K562 (cell line): ENCODE data around the gene TTC27. TPM values are rescaled to one million over a fixed set of nuclear protein-coding genes. Genes with fewer than 3 reads are reported as not detected.

Source experiments
- ATAC-seq: fragments of 200-7000 bp; cut with Tn5 transposase; 3 replicates; pipeline ENCODE4 v1.9.1; 2020; ENCODE audit warnings: moderate library complexity
- BruUV-seq: library from RNA; stranded (reverse); fragments of 400-500 nt; replicated peaks from 2 replicates; lab custom pipeline; 2021; lab: Mats Ljungman, UMichigan
- CTCF ChIA-PET: fragments of 300-600 bp; formaldehyde crosslinking; extraction: SDS; loops from one replicate; lab custom pipeline; 2021; ENCODE audit warnings: low intra/inter-chr PET ratio; lab: Yijun Ruan, JAX
- POLR2A ChIA-PET: fragments of 300-600, 350-650 bp; sonication (Branson Sonifier 250); formaldehyde crosslinking; extraction: SDS; loops from one replicate; lab custom pipeline; 2021; ENCODE audit warnings: antibody characterized with exemption, inconsistent platforms; lab: Yijun Ruan, JAX
- DNase-seq, 4 experiments: peaks; one replicate each; pipeline versions ENCODE4 v3.0.0 to v3.0.0-alpha.2; 2011 to 2018; ENCODE audit warnings: low spot score in 3 of 4, mixed read lengths in 3 of 4; ENCODE audit errors: extremely low read depth in 1 of 4
- FAIRE-seq: peaks from 2 replicates; lab custom pipeline; 2011; peaks lifted over from hg19 to GRCh38; lab: Jason Lieb, UNC
- H2AFZ ChIP-seq: 2 replicates; pipeline ENCODE4 v1.6.0; 2011; ENCODE audit warnings: low read depth, low read length, control low read depth, inconsistent platforms
- H3K27ac ChIP-seq: fragments of 200-600 bp; 3 replicates; pipeline ENCODE4 v1.8.0; 2011; ENCODE audit warnings: low read depth, mild to moderate bottlenecking, control low read depth, inconsistent platforms, low read length, moderate library complexity, mixed read lengths; ENCODE audit errors: extremely low read depth
- H3K27me3 ChIP-seq, 2 experiments: fragments of 300-600 bp in 1 of 2; 2 replicates in 1 of 2; 3 replicates in 1 of 2; pipeline versions ENCODE4 v1.6.0 to v1.8.0; 2011; ENCODE audit warnings: inconsistent platforms in 2 of 2, low read length in 2 of 2, mild to moderate bottlenecking in 1 of 2, mixed read lengths in 1 of 2, moderate library complexity in 1 of 2; ENCODE audit not compliant: control insufficient read depth in 2 of 2, insufficient read depth in 2 of 2
- H3K36me3 ChIP-seq: fragments of 300-600 bp; 3 replicates; pipeline ENCODE4 v1.8.0; 2011; ENCODE audit warnings: mild to moderate bottlenecking, low read length, inconsistent platforms; ENCODE audit not compliant: control insufficient read depth, insufficient read depth
- H3K4me1 ChIP-seq, 2 experiments: fragments of 200-600 bp in 1 of 2; replicated peaks in 1 of 2; 2 replicates in 1 of 2; 3 replicates in 1 of 2; pipeline versions ENCODE4 v1.5.1 to v1.8.0; 2011; ENCODE audit warnings: inconsistent platforms in 2 of 2, low read length in 2 of 2, mild to moderate bottlenecking in 1 of 2, mixed read lengths in 1 of 2, moderate library complexity in 1 of 2; ENCODE audit not compliant: control insufficient read depth in 2 of 2, insufficient read depth in 2 of 2
- H3K4me2 ChIP-seq: 2 replicates; pipeline ENCODE4 v1.6.1; 2011; ENCODE audit warnings: low read length, control low read depth, inconsistent platforms, mixed read lengths; ENCODE audit not compliant: insufficient read depth
- H3K4me3 ChIP-seq: fragments of 200-600 bp; sonication (generic), shearing (Covaris generic); 2 replicates; pipeline ENCODE4 v1.5.1; 2016; ENCODE audit warnings: control low read depth, inconsistent platforms
- H3K79me2 ChIP-seq: fragments of 200-600 bp; 3 replicates; pipeline ENCODE4 v1.8.0; 2011; ENCODE audit warnings: low read length, inconsistent platforms; ENCODE audit not compliant: control insufficient read depth, insufficient read depth
- H3K9ac ChIP-seq, 2 experiments: 2 replicates each; pipeline versions ENCODE4 v1.6.0 to v1.6.1; 2011; ENCODE audit warnings: low read depth in 2 of 2, low read length in 2 of 2, control low read depth in 1 of 2, inconsistent platforms in 1 of 2, mild to moderate bottlenecking in 1 of 2, mixed read lengths in 1 of 2; ENCODE audit not compliant: insufficient read depth in 1 of 2
- H3K9me1 ChIP-seq: one replicate; pipeline ENCODE4 v1.6.0; 2011; ENCODE audit warnings: inconsistent platforms, mild to moderate bottlenecking, low read length, moderate library complexity; ENCODE audit not compliant: control insufficient read depth, insufficient read depth
- H3K9me3 ChIP-seq: replicated peaks from 2 replicates; pipeline ENCODE4 v1.5.1; 2011; ENCODE audit warnings: low read depth, low read length, inconsistent platforms; ENCODE audit not compliant: control insufficient read depth, insufficient read depth
- H4K20me1 ChIP-seq: replicated peaks from 2 replicates; pipeline ENCODE4 v1.6.1; 2011; ENCODE audit warnings: low read length, inconsistent platforms, mixed read lengths; ENCODE audit not compliant: control insufficient read depth, insufficient read depth
- ARHGAP35 ChIP-seq: fragments of 450-650 bp; IDR thresholded peaks from 2 replicates; pipeline ENCODE4 v1.6.1; 2018; ENCODE audit not compliant: partially characterized antibody
- ATF7 ChIP-seq: fragments of 450-650 bp; IDR thresholded peaks from 2 replicates; pipeline ENCODE4 v1.7.1; 2014; ENCODE audit warnings: mild to moderate bottlenecking, moderate library complexity
- BCLAF1 ChIP-seq, 2 experiments: fragments of 450-650 bp in 1 of 2; IDR thresholded peaks; 2 replicates each; pipeline ENCODE4 v1.6.1; 2011 to 2017; ENCODE audit warnings: low read depth in 2 of 2, antibody characterized with exemption in 1 of 2, borderline replicate concordance in 1 of 2, low read length in 1 of 2, mild to moderate bottlenecking in 1 of 2, mixed read lengths in 1 of 2; ENCODE audit not compliant: control insufficient read depth in 1 of 2
- DIDO1 ChIP-seq: fragments of 450-650 bp; IDR thresholded peaks from 2 replicates; pipeline ENCODE4 v1.6.1; 2016; ENCODE audit warnings: low read depth, missing biosample characterization, missing genetic modification characterization
- ELF4 ChIP-seq: fragments of 450-650 bp; formaldehyde crosslinking; IDR thresholded peaks from 2 replicates; pipeline ENCODE4 v1.4.0; 2022; ENCODE audit warnings: missing genetic modification characterization
- HCFC1 ChIP-seq: IDR thresholded peaks from 2 replicates; pipeline ENCODE4 v1.6.1; 2012; ENCODE audit warnings: low read depth, low read length, improper control_type of control experiment
- NBN ChIP-seq: fragments of 450-650 bp; IDR thresholded peaks from 2 replicates; pipeline ENCODE4 v1.6.1; 2016; ENCODE audit warnings: low read depth, mild to moderate bottlenecking
- NR2C1 ChIP-seq, 2 experiments: fragments of 450-650 bp; IDR thresholded peaks; 2 replicates each; pipeline ENCODE4 v1.6.1; 2017; ENCODE audit warnings: mild to moderate bottlenecking in 2 of 2, antibody characterized with exemption in 1 of 2, inconsistent platforms in 1 of 2, missing compliant biosample characterization in 1 of 2, missing genetic modification characterization in 1 of 2
- TFAM ChIP-seq: fragments of 250-450 bp; sonication (Bioruptor Pico); conservative IDR thresholded peaks from 2 replicates; pipeline ENCODE4 v1.5.0; 2021; ENCODE audit warnings: mild to moderate bottlenecking, moderate library complexity
- ZNF212 ChIP-seq: fragments of 450-650 bp; formaldehyde crosslinking; IDR thresholded peaks from 2 replicates; pipeline ENCODE4 v1.4.0; 2020; ENCODE audit warnings: mild to moderate bottlenecking
- ZNF75A ChIP-seq: fragments of 450-650 bp; formaldehyde crosslinking; IDR thresholded peaks from 2 replicates; pipeline ENCODE4 v1.4.0; 2020; ENCODE audit warnings: mild to moderate bottlenecking
- ZNF830 ChIP-seq: fragments of 250-450 bp; sonication (Bioruptor Pico); IDR thresholded peaks from 2 replicates; pipeline ENCODE4 v1.5.0; 2021; ENCODE audit warnings: mild to moderate bottlenecking
- WGBS: fragments of 100-300 bp; shearing (Covaris generic); methylation state at CpG from one replicate; pipeline ENCODE4 v1.1.6; 2016; ENCODE audit warnings: low coverage, mixed read lengths; ENCODE audit not compliant: insufficient coverage; ENCODE audit errors: missing lambda C conversion rate; 5-methylcytosine and 5-hydroxymethylcytosine counted together
- in situ Hi-C: fragments of 300-500 bp; cut with MboI; formaldehyde crosslinking; loops from 4 replicates; pipeline ENCODE4 v1.15.0; 2018; ENCODE audit warnings: inconsistent platforms, mixed read lengths
- intact Hi-C: fragments of 100-400 bp; cut with micrococcal nuclease; formaldehyde crosslinking; loops from 2 replicates; pipeline ENCODE4 v1.14.2; 2022
- polyA plus RNA-seq, 8 experiments: library from polyadenylated mRNA; depleted of rRNA in 4 of 8; stranded (reverse) in 5 of 8; unstranded in 3 of 8; fragments of >200 nt; fragmentation: Nextera tagmentation in 2 of 8; fragmentation: Illumina TruSeq in 1 of 8; extraction: Ambion mirVana in 2 of 8; extraction: Trizol in 1 of 8; gene quantifications; 2 replicates each; pipeline versions ENCODE4 v1.2.1 to v1.2.3, GENCODE V29; 2011 to 2014; ENCODE audit warnings: inconsistent platforms in 1 of 8, missing spikeins in 1 of 8
- total RNA-seq, 7 experiments: library from RNA; depleted of rRNA in 6 of 7; stranded (reverse); fragments of >200 nt in 6 of 7; fragmentation: Illumina TruSeq in 2 of 7; extraction: Trizol in 2 of 7; gene quantifications; 2 replicates each; pipeline versions ENCODE4 v1.2.1 to v1.2.3, GENCODE V29; 2011 to 2021; ENCODE audit warnings: low replicate concordance in 1 of 7
- TF ChIP-seq, protein P1 (sequence below): sonication (generic); formaldehyde crosslinking; IDR thresholded peaks from 2 replicates; pipeline ENCODE4 v1.8.1; 2023; ENCODE audit warnings: mild to moderate bottlenecking, missing genetic modification reagents, moderate library complexity

TTC27 gene
- total and polyA plus RNA-seq, 9 of the 15 experiments (the other 6 are each of a cell fraction or from before 2014, with no cell fraction given): 44.3 to 93.4 (median 57.3) TPM

DNA sequence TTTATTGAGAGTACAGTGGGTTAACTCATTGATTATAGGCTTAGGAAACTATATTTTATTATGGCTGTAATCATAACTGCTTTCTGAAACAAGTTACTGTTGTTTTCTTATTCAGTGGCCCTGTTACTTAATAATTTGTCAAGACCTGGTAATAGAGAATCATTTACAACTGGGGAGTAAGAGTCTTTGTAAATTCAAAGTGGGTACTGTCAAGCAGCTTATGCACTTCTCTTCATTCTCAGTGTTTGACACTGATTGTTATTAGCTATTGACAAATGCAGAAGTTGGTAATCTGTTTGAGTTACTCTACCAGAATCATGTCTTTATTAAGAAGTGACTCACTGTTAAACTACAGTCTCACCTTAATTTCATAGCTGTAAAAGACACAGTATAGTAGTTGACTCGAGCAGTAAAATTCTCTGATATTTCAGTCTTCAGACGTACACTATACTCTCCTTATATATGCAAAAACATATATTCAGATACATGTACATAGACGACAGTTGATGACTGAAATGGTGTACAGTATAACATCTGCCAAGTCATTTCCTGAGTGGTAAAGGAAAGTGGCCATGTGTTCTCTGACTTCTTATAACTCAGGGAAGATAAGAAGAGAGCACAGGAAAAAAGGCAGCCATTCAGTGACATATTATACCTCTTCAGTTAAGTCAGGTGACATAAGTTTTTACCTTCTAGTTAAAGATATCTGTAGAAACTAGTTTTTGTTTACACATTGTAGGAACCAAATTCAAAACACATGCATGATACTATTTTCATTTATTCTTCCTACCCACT, 36.0 kb upstream of the TTC27 start (continued):
- no peak for TF ChIP-seq BCLAF1 (IDR thresholded peaks at IDR 0.05; ENCODE audit: borderline replicate concordance in 1 of 2, control insufficient read depth in 1 of 2, low read depth in 2 of 2, low read length in 1 of 2)

- FAIRE-seq: no peak
- Histone ChIP-seq H3K9me1 (no peaks in the 10 kb centered on the region), H3K27me3 (no peaks in the 10 kb centered on the region), H3K79me2 (no peaks in the 10 kb centered on the region), H4K20me1 (no peaks in the 10 kb centered on the region), H3K4me3 (no peak overlapping the region), H3K4me2 (no peak overlapping the region), H3K9ac (no peak overlapping the region), H3K4me1 (peaks cover 0 to 15% of the 10 kb centered on the region in 2 experiments; a peak in 4 of 5 replicates), H2AFZ (no peak overlapping the region), H3K36me3 (peaks cover 53% of the 10 kb centered on the region), H3K27ac (no peak overlapping the region), H3K9me3 (no peaks in the 10 kb centered on the region)
- ATAC-seq: no peak
- 97% methylated on average over 3 of the region's 3 CpGs for WGBS
- BruUV-seq: no TSS peak
- no peak for DNase-seq
- TF ChIP-seq NBN: no peak
- TF ChIP-seq ATF7: no peak
- no peak for TF ChIP-seq TFAM (CRISPR knock-in tag)
- TF ChIP-seq, protein P1, sequence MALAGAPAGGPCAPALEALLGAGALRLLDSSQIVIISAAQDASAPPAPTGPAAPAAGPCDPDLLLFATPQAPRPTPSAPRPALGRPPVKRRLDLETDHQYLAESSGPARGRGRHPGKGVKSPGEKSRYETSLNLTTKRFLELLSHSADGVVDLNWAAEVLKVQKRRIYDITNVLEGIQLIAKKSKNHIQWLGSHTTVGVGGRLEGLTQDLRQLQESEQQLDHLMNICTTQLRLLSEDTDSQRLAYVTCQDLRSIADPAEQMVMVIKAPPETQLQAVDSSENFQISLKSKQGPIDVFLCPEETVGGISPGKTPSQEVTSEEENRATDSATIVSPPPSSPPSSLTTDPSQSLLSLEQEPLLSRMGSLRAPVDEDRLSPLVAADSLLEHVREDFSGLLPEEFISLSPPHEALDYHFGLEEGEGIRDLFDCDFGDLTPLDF (CRISPR knock-in tag): no peak
- TF ChIP-seq ZNF75A (CRISPR knock-in tag): no peak
- TF ChIP-seq HCFC1: no peak
- TF ChIP-seq NR2C1 (IDR thresholded peaks at IDR 0.05): no peak
- no peak for TF ChIP-seq NR2C1 (tag; IDR thresholded peaks at IDR 0.05)
- no peak for TF ChIP-seq DIDO1
- no peak for TF ChIP-seq ELF4 (CRISPR knock-in tag)
- no peak for TF ChIP-seq ZNF830 (CRISPR knock-in tag)
- TF ChIP-seq ZNF212 (CRISPR knock-in tag): no peak
- no peak for TF ChIP-seq ARHGAP35
- intact Hi-C loops: no loop called here
- POLR2A ChIA-PET: no interaction called here
- CTCF ChIA-PET: no interaction called here
- in situ Hi-C loops: no loop called here
These were observed 33.3 kb upstream of the TTC27 start for GRCh38 chr2:32594573-32594972.
